Stimulated activated CD8-positive, alpha-beta memory T cell treated with anti-CD3 and anti-CD28 coated beads, Interleukin-4, amount 100 ng/mL, for 4 hours (primary cell): ENCODE results near the gene SQSTM1.
"Not testable (repeated sequence)": the region's sequence is repeated elsewhere in the genome, so short reads cannot be mapped to it uniquely, and the experiment has no call there.

Source experiments
- DNase-seq, 2 donors: peaks; one replicate each; pipeline ENCODE4 v3.0.0-alpha.2; 2020; ENCODE audit warnings: low read depth in 2 of 2, low spot score in 1 of 2

Gene SQSTM1

DNA sequence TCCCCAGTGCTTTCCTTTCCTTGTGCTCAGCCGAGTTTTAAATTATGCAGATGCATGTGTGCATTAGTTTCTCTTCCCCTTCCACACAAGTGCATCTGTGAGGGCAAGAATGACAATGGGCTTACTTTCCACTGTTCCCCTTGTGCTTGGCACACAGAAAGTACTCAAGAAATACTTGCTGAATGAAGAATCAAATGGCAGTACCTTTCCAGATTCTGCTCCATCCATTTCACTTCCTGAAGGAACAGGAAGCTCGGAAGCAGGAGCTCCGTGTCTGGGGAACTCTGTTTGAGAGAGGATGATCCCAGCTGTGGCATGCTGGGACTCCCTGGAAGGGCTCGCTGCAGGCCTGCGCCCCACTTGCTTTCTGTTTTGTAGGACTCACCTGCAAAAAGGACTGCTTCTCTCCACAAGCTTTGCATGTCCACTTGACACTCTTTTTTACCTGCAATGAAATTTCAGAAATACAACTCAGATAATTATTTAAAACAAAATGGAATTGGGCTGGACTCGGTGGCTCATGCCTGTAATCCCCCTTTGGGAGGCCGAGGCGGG is 32.4 kb downstream of the SQSTM1 start:
- DNase-seq = no peak

DNA sequence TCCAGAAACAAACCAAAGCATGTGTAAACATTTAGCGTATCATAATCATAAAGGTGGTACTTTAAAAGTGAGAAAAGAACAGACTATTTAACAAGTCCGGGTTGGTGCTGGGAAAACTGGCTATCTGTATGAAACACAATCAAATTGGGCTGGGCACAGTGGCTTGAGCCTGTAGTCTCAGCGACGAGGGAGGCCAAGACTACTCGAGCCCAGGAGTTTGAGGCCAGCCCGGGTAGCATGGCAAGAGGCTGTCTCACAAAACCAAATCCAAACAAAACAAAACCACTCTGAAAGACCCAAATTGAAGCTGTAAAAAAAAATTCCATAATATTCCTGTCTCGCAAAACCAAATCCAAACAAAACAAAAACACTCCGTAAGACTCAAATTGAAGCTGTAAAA is 33.7 kb downstream of the SQSTM1 start:
- no peak for DNase-seq

DNA sequence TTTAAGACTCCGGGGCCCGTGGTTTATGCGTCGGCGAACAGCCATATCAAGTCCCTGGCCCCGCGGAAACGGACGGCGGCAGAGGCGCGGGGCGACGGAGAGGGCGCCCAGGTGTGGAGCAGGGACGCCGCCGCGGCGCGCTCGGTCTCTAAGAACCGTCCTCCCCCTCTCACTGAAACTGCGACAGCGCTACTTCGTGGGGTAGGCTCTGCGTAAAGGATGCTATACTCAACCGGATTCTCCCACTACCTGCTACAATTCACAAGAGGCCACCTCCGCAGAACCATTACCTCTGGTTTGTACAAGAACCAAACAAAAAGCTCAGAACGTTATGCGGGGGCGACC is 37.5 kb downstream of the SQSTM1 start:
- DNase-seq = peak; percentile 10 to 33

DNA sequence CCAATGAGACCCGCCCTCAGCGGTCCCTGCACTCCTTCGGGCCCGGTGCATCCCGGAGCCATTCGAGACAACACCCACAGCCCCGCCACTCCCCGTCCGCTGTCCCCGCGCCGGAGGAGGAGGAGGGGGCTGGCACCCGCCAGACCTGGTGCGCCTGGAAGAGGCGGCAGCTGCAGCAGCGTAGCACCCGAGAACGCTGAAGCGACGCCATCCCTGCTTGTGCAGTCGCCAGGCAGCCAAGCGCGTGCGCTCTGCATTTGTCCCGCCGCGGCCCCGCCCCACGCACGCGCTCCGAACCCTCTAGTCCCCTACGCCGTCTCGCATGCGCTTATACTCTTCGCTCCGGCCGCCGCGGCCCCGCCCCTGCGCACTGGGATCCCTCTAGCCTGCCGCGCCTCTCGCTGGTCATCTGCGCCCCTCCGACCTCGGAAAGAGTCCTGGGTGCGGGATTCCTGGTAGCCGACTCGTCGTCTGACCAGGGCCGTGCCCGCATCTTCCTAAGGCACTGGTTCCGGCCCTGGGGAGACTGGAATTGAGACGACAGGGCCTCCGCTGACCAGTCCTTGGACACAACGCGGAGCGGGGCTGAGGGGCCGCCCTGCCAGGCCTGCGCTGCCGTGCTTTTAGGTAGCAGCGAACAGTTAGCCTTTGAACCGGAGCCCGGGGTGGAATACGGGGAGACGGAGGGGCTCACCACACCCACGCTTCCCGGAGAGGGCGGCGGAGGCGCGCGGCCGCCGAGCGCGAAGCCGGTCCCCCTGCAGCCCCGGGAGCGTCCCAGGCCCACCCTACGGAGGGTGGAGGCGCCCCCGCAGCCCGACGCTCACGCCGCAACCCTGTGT is 38.1 kb downstream of the SQSTM1 start, which contains the start of gene MRNIP:
Gene MRNIP, minus strand, starts transcription at position 232 of the 842 bp plus-strand sequence. Its CDS starts 21 bp downstream, at position 211.
- peak; percentile 75 to 86 for DNase-seq

DNA sequence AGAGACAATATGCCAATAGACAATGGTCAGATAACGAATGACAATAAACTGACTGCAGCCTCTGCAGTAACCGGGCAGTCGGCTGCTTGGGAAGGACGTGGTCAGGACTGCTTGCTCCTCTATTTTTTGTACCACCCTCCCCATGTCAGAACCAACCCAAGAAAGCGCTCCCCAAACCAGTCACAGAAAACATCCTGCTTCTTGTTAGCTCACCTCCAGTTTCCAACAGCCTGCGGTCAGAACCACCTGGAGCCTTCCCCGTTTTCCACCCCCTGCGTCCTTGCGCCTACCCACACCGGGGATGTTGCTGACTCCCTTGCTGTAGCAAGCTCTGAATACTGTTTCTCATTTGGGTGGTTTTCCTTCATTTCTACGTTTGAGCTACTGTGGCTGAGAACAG is 39.6 kb downstream of the SQSTM1 start:
- no peak for DNase-seq

DNA sequence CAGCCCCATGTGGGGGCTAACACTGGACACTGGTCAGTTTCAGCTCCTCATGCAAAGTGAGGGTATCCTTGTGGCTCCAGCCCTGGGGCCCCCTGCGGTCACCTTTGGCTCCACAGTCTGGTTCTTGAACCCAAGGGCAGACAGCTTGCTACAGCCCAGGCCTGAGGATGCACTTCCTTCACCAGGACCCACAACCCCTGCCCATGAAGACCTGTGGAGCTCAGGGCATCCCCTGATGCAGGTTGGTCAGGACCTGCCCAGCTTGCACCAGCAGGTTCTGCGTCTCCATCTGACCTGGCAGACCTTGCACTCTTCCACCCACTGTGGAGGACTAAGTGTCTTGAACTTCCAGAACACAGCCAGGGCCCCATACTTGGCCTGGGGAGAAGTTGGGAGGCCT is 41.6 kb downstream of the SQSTM1 start:
- no peak for DNase-seq

DNA sequence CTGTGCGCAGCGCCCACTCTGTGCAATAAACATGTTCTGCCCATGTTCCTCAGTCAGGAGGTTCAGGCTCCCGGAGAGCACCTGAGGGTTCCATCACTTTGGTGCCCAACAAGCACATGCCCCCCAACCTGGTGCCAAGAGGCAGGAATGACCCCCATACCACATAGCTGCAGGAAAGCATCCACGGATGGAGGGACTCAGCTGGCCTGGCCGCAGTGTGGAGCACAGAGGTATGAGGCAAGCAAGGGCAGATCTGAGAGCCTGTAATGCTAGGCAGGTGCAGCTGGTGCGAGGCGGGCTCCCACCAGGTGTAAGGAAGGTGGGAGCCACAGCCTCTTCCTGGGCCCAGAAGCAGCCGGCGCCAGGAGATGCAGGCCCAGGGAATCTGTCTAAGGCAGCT is 42.2 kb downstream of the SQSTM1 start:
- DNase-seq = no peak

DNA sequence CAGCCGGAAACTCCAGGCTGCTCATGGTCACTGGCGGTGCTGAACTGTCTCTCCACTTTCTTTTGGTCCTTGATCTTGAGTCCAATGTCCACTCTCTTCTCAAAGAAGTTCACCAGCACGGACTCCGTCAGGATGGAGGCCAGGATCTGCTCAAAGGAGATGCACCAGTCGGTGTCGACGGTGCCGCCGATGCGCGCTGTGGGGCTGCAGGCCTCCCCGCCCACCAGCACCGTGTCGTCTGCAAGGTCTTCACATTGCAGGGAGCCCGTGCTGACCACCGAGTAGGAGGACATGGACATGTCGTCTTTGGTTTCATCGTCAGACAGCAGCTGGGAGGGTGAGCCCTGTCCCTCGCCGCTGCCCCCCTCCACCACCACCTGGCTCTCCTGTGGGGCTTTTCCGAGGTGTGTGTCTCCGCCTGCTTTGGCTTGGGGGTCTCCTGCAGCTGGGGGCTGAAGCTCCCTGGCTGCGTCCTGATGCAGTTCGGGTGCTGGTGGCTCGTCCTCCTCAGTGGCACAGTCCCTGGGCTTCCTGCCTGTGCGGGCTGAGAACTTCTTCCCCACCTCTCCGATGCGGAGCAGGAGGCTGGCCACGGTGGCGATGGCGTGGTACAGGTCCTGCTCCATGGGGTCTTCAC is 42.9 kb downstream of the SQSTM1 start:
- no peak for DNase-seq

DNA sequence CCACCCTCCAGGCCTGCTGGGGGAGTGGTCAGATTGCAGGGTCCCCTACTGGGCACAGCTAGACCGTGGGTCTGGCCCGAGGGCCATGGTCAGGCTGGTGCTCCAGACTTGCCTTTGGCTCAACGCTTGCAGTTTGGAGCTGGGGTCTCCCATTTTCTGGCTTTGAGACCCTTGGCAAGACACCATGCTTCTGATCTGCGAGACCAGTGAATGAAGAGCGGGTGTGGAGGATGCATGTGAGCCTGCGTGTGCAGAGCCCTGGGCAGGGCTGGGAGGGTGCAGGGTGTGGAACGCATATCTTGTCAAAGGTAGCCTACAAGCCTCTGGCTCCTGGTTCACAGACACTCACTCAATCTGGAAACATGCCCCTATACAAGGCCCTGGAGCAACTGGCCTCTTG is 44.0 kb downstream of the SQSTM1 start:
- no peak for DNase-seq

DNA sequence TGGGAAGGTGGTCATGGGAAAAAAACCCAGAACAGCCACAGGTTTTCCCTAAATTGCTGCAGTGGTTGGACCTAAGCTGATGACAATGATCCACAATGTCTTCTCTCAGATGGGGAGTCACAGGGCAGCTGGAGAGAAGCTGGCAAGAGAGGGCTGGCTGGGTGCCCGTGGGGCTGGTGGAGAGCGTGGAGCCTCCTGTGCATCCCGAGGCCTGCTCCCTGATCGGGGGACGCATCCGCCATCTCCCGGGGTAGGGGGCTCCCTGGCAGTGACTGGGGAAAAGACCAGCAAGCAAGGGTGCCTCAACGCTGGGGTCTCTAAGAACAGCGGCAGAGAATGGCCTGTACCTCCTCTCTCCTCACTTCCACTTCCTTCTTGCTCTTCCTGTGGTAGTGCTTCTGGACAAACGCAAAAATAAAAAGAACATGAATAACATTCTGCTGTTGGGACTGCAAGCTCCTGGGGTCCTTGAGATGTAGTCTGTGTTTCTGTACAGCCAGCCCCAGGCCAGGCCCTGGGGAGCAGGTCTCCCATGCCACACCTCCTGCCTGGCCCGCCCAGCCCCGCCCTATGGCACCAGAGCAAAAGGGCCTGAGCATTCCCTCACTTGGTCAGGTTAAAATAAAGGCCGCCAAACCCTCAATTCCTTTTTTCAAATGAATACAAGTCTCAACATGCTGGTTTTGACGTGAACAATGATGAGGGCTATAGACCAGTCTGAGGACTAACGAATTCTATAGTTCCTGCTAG is 45.0 kb downstream of the SQSTM1 start:
- no peak for DNase-seq

DNA sequence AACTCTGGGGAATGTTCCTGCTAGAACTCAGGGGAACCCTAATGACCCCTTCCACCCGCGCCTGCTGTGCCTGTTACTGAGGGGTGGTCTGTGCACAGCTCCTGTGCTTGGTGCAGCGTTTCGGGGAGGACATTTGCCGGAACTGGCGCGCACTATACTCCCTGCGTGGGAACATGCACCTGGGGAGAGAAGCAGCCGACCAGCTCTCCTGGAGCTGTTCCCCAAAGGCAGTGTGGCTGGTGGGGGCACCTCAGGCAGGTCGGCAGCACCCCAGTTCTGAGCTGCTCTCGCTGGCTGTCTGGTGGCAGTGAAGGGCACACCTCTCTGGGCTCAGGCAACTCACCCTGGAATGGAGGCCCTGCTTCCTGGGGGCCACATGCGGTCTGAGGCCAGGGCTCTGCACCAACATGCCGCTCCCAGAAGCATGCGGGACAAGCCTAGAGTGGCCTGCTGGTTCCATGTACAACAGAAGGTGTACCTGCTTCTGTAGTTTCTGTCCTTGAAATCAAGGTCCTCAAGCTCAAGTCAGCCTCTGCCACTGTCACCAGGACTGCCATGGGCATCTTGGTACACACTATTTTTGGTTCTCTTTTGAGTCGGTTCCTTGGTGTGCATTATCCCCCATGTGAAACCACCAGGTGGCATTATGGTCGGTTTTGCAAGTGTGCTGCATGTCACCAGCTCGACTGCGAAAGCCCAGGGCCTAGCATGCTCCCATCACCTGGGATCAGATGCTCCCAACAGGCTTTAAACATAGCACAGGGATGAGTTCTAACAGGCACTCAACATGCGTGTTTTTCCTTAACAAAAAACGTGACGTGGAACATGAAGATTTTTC is 45.8 kb downstream of the SQSTM1 start:
- no peak for DNase-seq

DNA sequence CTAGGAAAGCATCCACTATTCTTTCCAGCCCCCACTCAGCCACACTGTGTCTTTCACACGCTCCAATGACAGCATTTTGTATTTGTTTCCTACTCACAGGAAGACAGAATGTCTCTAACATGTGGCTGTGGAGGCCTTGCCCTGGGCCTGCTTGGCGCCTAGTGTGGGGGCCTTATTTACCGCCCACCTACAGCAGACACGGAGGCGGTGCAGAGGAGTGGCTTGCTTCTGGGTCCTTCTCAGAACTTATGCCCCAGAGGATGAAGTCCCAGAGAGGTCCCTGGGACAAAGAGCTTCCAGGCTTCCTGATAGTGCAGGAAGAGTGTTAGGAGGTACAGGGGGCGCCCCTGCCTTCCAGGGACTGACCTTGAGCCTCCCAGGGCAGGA is 46.4 kb downstream of the SQSTM1 start:
- no peak for DNase-seq

DNA sequence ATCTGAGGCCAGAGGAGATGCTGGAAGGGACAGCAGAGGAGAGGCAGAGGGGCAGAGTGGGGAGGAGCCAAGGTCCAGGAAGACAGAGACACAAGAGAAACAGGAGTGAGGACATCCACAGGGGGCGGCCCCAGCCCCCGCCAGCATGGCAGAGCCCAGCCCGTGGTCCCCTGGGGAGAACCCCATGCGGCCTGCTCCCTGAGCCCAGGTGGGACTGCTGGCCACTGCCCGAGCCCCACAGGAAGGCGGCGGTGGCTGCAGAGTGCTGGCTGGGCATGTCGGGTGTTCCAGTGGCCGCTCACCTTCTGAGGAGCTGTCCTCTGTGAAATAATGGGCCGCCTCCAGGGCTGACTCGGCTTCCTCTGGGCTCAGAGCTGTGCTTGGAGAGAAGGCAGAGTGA is 46.8 kb downstream of the SQSTM1 start:
- no peak for DNase-seq

DNA sequence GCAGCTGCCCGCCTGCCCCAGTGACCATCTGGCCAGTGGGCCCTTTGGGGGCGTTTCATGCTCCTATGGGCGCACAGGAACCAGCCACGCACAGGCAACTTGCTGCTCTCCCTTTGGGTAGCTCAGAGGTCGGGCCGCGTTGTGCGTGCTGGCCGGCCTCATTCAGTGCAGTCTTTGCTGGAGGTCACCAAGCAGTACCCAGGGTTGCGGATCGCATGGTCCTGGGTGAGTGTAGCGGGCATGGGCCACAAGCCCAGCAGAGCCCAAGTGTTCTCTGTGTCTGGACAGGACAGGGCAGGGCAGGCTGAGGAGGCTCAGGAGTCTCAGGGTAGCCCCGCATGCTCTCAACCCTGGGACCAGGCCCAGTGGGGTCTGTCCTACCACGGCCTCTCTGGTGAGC is 47.8 kb downstream of the SQSTM1 start:
- DNase-seq = no peak

DNA sequence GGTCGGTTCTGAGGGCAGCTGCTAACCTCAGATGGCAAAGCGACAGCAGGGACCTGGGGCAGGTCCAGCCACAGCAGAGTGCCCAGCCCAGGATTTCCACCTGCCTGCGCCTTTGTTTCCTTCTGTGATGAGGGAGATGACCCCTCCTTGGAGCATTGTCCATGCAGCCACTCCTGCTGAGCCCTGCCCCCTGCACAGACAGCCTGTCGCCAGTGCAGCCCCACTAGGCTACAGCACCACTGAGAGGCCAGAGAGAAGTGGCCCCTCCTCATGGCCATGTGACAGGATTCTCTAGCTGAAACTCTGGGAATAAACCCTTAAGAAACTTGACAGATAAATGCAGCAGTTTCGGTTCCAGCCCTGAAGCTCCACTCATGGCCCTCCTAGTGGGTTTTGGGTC is 48.4 kb downstream of the SQSTM1 start:
- DNase-seq = no peak

DNA sequence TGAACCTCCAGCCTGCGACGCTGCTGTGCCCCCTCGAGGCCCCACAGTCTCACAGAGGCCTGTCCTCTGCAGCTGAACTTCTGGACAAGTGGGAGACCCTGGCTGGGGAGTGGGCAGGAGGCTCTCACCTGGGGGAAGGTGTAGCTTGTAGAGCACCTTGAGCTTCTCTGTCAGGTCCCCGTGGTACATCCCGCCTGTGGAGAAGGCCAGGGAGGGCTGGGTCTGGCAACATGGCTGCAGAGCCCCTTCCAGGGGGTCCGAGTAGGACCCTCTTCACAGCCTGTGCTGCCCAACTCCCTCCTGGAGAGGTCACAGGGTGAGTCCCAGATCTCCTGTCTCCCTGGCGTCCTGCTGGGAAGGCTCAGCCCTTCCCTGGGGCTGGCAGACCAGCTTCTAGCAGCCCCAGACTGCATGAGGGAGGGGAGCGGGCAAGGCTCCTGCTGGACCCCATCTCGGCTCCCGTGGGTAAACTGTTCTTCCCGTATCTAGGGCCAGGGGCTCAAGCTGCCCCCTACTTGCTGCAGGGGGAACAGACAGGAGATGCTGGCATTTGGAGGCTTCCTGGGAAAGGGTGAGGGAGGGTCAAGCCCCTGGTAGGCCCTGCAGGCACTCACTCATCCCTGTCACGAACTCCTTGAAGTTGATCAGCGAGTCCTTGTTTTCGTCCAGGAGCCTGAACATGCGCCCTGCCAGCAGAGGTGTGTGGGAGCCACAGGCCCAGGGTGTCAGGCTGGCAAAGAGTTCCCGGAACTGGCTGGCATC is 49.1 kb downstream of the SQSTM1 start:
- DNase-seq = no peak

DNA sequence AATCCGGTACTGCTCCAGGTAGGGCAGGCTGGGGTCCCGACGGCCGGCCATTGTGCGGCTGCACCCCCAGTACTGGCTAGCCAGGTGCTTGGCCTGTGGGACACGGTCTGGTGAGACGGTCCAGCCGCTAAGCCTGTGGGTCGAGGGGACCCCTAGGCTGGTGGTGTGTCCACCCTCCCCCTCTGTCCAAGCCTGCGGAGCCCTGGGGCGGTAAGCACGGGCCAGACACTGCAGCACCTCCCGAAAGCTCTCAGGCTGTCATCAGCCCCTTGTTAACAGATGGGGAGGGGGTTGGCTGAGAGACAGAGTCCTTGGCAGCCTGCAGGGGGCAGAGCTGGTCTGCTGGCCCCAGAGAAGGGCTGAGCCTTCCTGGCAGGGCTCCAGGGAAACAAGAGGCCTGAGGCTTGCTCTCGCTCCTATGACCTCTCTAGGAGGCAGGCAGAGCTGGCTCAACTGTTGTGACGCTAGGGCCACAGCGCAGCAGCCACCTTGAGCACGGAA is 49.7 kb downstream of the SQSTM1 start:
- no peak for DNase-seq

DNA sequence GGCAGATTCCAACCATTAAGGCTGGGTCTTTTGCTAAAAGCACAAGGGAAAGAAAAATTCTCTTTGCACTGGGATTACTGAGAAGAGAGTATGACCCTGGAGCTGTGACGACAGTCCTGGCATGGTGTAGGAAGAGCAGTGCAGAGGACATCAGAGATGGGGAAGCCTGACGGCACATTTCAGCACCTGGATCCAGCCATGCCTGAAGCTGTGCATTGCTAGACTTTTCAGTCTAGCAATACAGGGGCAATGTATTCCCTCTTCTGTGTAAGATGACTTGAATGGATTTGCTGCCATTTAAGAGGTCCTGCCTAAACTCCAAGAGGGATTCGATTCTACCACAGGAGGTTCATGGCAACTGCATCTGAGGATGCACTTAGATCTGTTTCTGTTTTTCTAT is 50.2 kb downstream of the SQSTM1 start:
- DNase-seq = no peak

DNA sequence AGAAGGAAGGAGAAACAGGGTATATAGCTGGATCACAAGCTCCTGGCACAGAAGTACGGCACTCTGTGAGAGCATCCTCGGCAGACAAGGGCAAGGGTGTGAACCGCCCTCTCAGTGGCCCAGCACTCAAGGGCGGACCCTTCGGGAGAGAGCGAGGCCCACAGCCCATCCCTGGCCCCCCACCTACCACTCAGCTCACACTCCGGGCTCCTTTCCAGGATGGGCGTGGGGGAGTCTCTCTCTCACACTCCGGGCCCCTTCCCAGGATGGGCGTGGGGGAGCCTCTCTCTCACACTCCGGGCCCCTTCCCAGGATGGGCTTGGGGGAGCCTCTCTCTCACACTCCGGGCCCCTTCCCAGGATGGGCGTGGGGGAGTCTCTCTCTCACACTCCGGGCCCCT is 50.8 kb downstream of the SQSTM1 start:
- not testable (repeated sequence) for DNase-seq
